Fibroblast of lung (primary cell): ENCODE data around the gene ERP44. TPM values are rescaled to one million over a fixed set of nuclear protein-coding genes. Genes with fewer than 3 reads are reported as not detected.

Experiments
- DNase-seq, 2 donors: peaks; one replicate each; pipeline versions ENCODE4 v3.0.0 to v3.0.0-alpha.2; 2010; ENCODE audit warnings: low read depth in 2 of 2
- H2AFZ ChIP-seq: 2 replicates; pipeline ENCODE4 v1.5.1; 2012; ENCODE audit warnings: low read length, control low read depth, inconsistent platforms
- H3K27ac ChIP-seq: 2 replicates; pipeline ENCODE4 v1.5.1; 2011; ENCODE audit warnings: low read length, control low read depth; ENCODE audit not compliant: insufficient read depth
- H3K27me3 ChIP-seq: 2 replicates; pipeline ENCODE4 v1.5.1; 2011; ENCODE audit warnings: mild to moderate bottlenecking, low read length; ENCODE audit not compliant: control insufficient read depth, insufficient read depth
- H3K36me3 ChIP-seq: 2 replicates; pipeline ENCODE4 v1.5.1; 2011; ENCODE audit warnings: low read length; ENCODE audit not compliant: control insufficient read depth, insufficient read depth
- H3K4me1 ChIP-seq: 2 replicates; pipeline ENCODE4 v1.5.1; 2011; ENCODE audit warnings: low read length; ENCODE audit not compliant: control insufficient read depth, insufficient read depth; ENCODE audit errors: extremely low read depth
- H3K4me2 ChIP-seq: 2 replicates; pipeline ENCODE4 v1.5.1; 2011; ENCODE audit warnings: low read length, control low read depth; ENCODE audit not compliant: insufficient read depth; ENCODE audit errors: extremely low read depth
- H3K4me3 ChIP-seq, 4 experiments: fragments of 200-600 bp in 1 of 4; sonication (generic) in 1 of 4; replicated peaks in 1 of 4; 2 replicates each; pipeline ENCODE4 v1.5.1; 2011 to 2016; ENCODE audit warnings: low read length in 4 of 4, low read depth in 3 of 4, mild to moderate bottlenecking in 3 of 4, control low read depth in 2 of 4, inconsistent platforms in 1 of 4, mixed read lengths in 1 of 4; ENCODE audit not compliant: insufficient read depth in 1 of 4; ENCODE audit errors: control extremely low read depth in 1 of 4
- H3K79me2 ChIP-seq: 2 replicates; pipeline ENCODE4 v1.5.1; 2012; ENCODE audit warnings: mild to moderate bottlenecking, low read length, inconsistent platforms; ENCODE audit not compliant: control insufficient read depth, insufficient read depth
- H3K9ac ChIP-seq: 2 replicates; pipeline ENCODE4 v1.5.1; 2011; ENCODE audit warnings: mild to moderate bottlenecking, low read length, control low read depth; ENCODE audit not compliant: insufficient read depth
- H3K9me3 ChIP-seq: 2 replicates; pipeline ENCODE4 v1.5.1; 2012; ENCODE audit warnings: low read depth, low read length; ENCODE audit not compliant: control insufficient read depth, insufficient read depth
- H4K20me1 ChIP-seq: 2 replicates; pipeline ENCODE4 v1.5.1; 2011; ENCODE audit warnings: low read length; ENCODE audit not compliant: control insufficient read depth, insufficient read depth; ENCODE audit errors: extremely low read depth
- CTCF ChIP-seq, 2 donors: IDR thresholded peaks in 1 of 2; conservative IDR thresholded peaks in 1 of 2; 1 replicate in 1 of 2; 2 replicates in 1 of 2; pipeline ENCODE4 v1.5.1; 2011 to 2012; ENCODE audit warnings: low read length in 2 of 2, control low read depth in 1 of 2, inconsistent platforms in 1 of 2, low read depth in 1 of 2, mild to moderate bottlenecking in 1 of 2
- EZH2 ChIP-seq: IDR thresholded peaks from 2 replicates; pipeline ENCODE4 v1.5.1; 2012; ENCODE audit warnings: low read length, control low read depth, mild to moderate bottlenecking; ENCODE audit errors: missing control alignments
- polyA plus RNA-seq, 2 donors: library from polyadenylated mRNA; depleted of rRNA in 1 of 2; stranded (reverse) in 1 of 2; unstranded in 1 of 2; fragments of >200 nt; gene quantifications; 2 replicates each; pipeline ENCODE4 v1.2.1, GENCODE V29; 2011 to 2012; ENCODE audit warnings: missing spikeins in 1 of 2
- total RNA-seq: library from RNA; depleted of rRNA; stranded (reverse); fragments of >200 nt; gene quantifications from 2 replicates; pipeline ENCODE4 v1.2.1, GENCODE V29; 2014

ERP44 gene
- total and polyA plus RNA-seq, 2 donors (not counting 1 experiment from before 2014, with no cell fraction given), result 8.6 to 24.0 TPM

GRCh38 chr9:100084734-100085133 is 14.1 kb downstream of the ERP44 start:
- TF ChIP-seq EZH2, result no peak
- TF ChIP-seq CTCF (conservative IDR thresholded peaks at IDR 0.05 in 1 of 2, IDR thresholded peaks at IDR 0.05 in 1 of 2; ENCODE audit: low read depth in 1 of 2, low read length in 2 of 2), result no peak
- no peaks in the 10 kb centered on the region for H3K27me3 ChIP-seq
- peaks cover 6% of the 10 kb centered on the region for H3K4me1 ChIP-seq
- H3K27ac ChIP-seq, result no peak overlapping the region
- H3K36me3 ChIP-seq, result no peaks in the 10 kb centered on the region
- H3K4me3 ChIP-seq, result no peak overlapping the region
- H4K20me1 ChIP-seq, result peaks cover 2% of the 10 kb centered on the region
- no peak overlapping the region for H3K4me2 ChIP-seq
- no peak overlapping the region for H2AFZ ChIP-seq
- H3K9ac ChIP-seq, result no peak overlapping the region
- no peak for DNase-seq
- H3K9me3 ChIP-seq, result no peaks in the 10 kb centered on the region
- H3K79me2 ChIP-seq, result peaks cover 25% of the 10 kb centered on the region

GRCh38 chr9:100084128-100084453 is 14.7 kb downstream of the ERP44 start:
- H3K9me3 ChIP-seq, result no peaks in the 10 kb centered on the region
- H3K79me2 ChIP-seq, result peaks cover 25% of the 10 kb centered on the region
- peaks cover 2% of the 10 kb centered on the region for H4K20me1 ChIP-seq
- H3K36me3 ChIP-seq, result no peaks in the 10 kb centered on the region
- H3K4me1 ChIP-seq, result peaks cover 6% of the 10 kb centered on the region
- no peak overlapping the region for H3K27ac ChIP-seq
- H3K4me3 ChIP-seq, result no peak overlapping the region
- H3K27me3 ChIP-seq, result no peaks in the 10 kb centered on the region
- no peak overlapping the region for H3K4me2 ChIP-seq
- H2AFZ ChIP-seq, result no peak overlapping the region
- H3K9ac ChIP-seq, result no peak overlapping the region
- DNase-seq, result no peak
- TF ChIP-seq EZH2, result no peak
- no peak for TF ChIP-seq CTCF (conservative IDR thresholded peaks at IDR 0.05 in 1 of 2, IDR thresholded peaks at IDR 0.05 in 1 of 2; ENCODE audit: low read depth in 1 of 2, low read length in 2 of 2)

- Histone ChIP-seq H3K4me3 (no peak overlapping the region), H3K27ac (no peak overlapping the region), H3K9me3 (no peaks in the 10 kb centered on the region), H2AFZ (no peak overlapping the region), H3K36me3 (no peaks in the 10 kb centered on the region), H3K27me3 (no peaks in the 10 kb centered on the region), H3K79me2 (peaks cover 25% of the 10 kb centered on the region), H3K4me2 (no peak overlapping the region), H4K20me1 (peaks cover 2% of the 10 kb centered on the region), H3K4me1 (peaks cover 6% of the 10 kb centered on the region), H3K9ac (no peak overlapping the region)
- DNase-seq, result no peak
- TF ChIP-seq EZH2 (no peak), CTCF (conservative IDR thresholded peaks at IDR 0.05 in 1 of 2, IDR thresholded peaks at IDR 0.05 in 1 of 2; ENCODE audit: low read depth in 1 of 2, low read length in 2 of 2) (no peak)
These were observed 15.2 kb downstream of the ERP44 start for GRCh38 chr9:100083448-100084127.
